DOHH2 (cell line): ENCODE data around the gene PRUNE1.

Experiments used
- CTCF ChIP-seq: fragments of 200-600 bp; sonication (generic); IDR thresholded peaks from one replicate; pipeline ENCODE4 v1.5.1; 2014; ENCODE audit warnings: antibody characterized with exemption, mild to moderate bottlenecking, low read depth, low read length; ENCODE audit not compliant: poor library complexity, severe bottlenecking
- EZH2phosphoT487 ChIP-seq: fragments of 200-600 bp; sonication (generic); IDR thresholded peaks from 2 replicates; pipeline ENCODE4 v1.6.1; 2017; ENCODE audit warnings: borderline replicate concordance, mild to moderate bottlenecking, antibody characterized with exemption, low read length, moderate library complexity, mixed read lengths

GRCh38 chr1:150964164-150964489 is 44.1 kb upstream of the PRUNE1 start:
- no peak for TF ChIP-seq CTCF
- TF ChIP-seq EZH2phosphoT487 = no peak
